HepG2 (cell line): ENCODE results near the gene GRB7. TPM values are rescaled to one million over a fixed set of nuclear protein-coding genes. Genes with fewer than 3 reads are reported as not detected.

Experiments used
- ATAC-seq: fragments of 200-7000 bp; cut with Tn5 transposase; 3 replicates; pipeline ENCODE4 v1.9.1; 2020; ENCODE audit warnings: mild to moderate bottlenecking, moderate library complexity
- BruUV-seq: library from RNA; stranded (reverse); fragments of 400-500 nt; replicated peaks from 2 replicates; lab custom pipeline; 2021; lab: Mats Ljungman, UMichigan
- CTCF ChIA-PET: fragments of 300-600 bp; formaldehyde crosslinking; extraction: SDS; loops from one replicate; lab custom pipeline; 2021; ENCODE audit warnings: low total read pairs, inconsistent platforms, low intra/inter-chr PET ratio; lab: Yijun Ruan, JAX
- POLR2A ChIA-PET: fragments of 350-600 bp; sonication (Branson Sonifier 250); formaldehyde crosslinking; loops from one replicate; lab custom pipeline; 2020; ENCODE audit warnings: antibody characterized with exemption, inconsistent platforms; lab: Yijun Ruan, JAX
- DNase-seq: peaks from one replicate; pipeline ENCODE4 v3.0.0-alpha.2; 2015; ENCODE audit warnings: low spot score
- FAIRE-seq: peaks from 3 replicates; lab custom pipeline; 2011; peaks lifted over from hg19 to GRCh38; lab: Jason Lieb, UNC
- H2AFZ ChIP-seq: one replicate; pipeline ENCODE4 v1.6.1; 2011; ENCODE audit warnings: low read length, inconsistent platforms
- H3K27ac ChIP-seq: fragments of 300-600 bp; 3 replicates; pipeline ENCODE4 v1.8.0; 2011; ENCODE audit warnings: mixed run types, mild to moderate bottlenecking, mixed read lengths, low read length, inconsistent platforms; ENCODE audit not compliant: insufficient read depth; ENCODE audit errors: extremely low read length
- H3K27me3 ChIP-seq, 2 experiments: fragments of 200-600 bp in 1 of 2; 2 replicates in 1 of 2; 3 replicates in 1 of 2; pipeline versions ENCODE4 v1.6.0 to v1.8.0; 2011; ENCODE audit warnings: low read length in 2 of 2, mild to moderate bottlenecking in 2 of 2, moderate library complexity in 2 of 2, inconsistent platforms in 1 of 2; ENCODE audit not compliant: insufficient read depth in 2 of 2, control insufficient read depth in 1 of 2
- H3K36me3 ChIP-seq, 2 experiments: fragments of 200-600 bp in 1 of 2; replicated peaks in 1 of 2; 2 replicates in 1 of 2; 3 replicates in 1 of 2; pipeline versions ENCODE4 v1.5.1 to v1.8.0; 2011; ENCODE audit warnings: low read length in 2 of 2, inconsistent platforms in 1 of 2; ENCODE audit not compliant: insufficient read depth in 2 of 2, control insufficient read depth in 1 of 2
- H3K4me1 ChIP-seq: 2 replicates; pipeline ENCODE4 v1.5.1; 2012; ENCODE audit warnings: low read length, inconsistent platforms; ENCODE audit not compliant: insufficient read depth
- H3K4me2 ChIP-seq: 2 replicates; pipeline ENCODE4 v1.6.0; 2011; ENCODE audit warnings: low read depth, low read length, inconsistent platforms
- H3K4me3 ChIP-seq, 3 experiments: fragments of 200-600 bp in 1 of 3; sonication (generic), shearing (Covaris generic) in 1 of 3; replicated peaks in 1 of 3; 2 replicates each; pipeline ENCODE4 v1.5.1; 2011 to 2016; ENCODE audit warnings: low read length in 3 of 3, inconsistent platforms in 2 of 3, low read depth in 2 of 3, mild to moderate bottlenecking in 2 of 3, control low read depth in 1 of 3, mixed read lengths in 1 of 3; ENCODE audit not compliant: insufficient read depth in 1 of 3
- H3K79me2 ChIP-seq: one replicate; pipeline ENCODE4 v1.6.1; 2011; ENCODE audit warnings: low read length, inconsistent platforms; ENCODE audit not compliant: insufficient read depth
- H3K9ac ChIP-seq: 2 replicates; pipeline ENCODE4 v1.6.0; 2011; ENCODE audit warnings: mild to moderate bottlenecking, low read depth, low read length, inconsistent platforms; ENCODE audit not compliant: insufficient read depth
- H3K9me3 ChIP-seq: 2 replicates; pipeline ENCODE4 v1.5.1; 2012; ENCODE audit warnings: mild to moderate bottlenecking, low read length
- H4K20me1 ChIP-seq: 2 replicates; pipeline ENCODE4 v1.6.0; 2011; ENCODE audit warnings: inconsistent platforms, mild to moderate bottlenecking, low read length, moderate library complexity; ENCODE audit not compliant: insufficient read depth
- NFYB ChIP-seq: sonication (generic); formaldehyde crosslinking; IDR thresholded peaks from 2 replicates; pipeline ENCODE4 v1.4.0; 2020; ENCODE audit warnings: missing genetic modification reagents
- PAWR ChIP-seq: sonication (generic); formaldehyde crosslinking; IDR thresholded peaks from 2 replicates; pipeline ENCODE4 v1.4.0; 2020; ENCODE audit warnings: missing genetic modification reagents, mild to moderate bottlenecking, borderline replicate concordance
- PHF5A ChIP-seq: IDR thresholded peaks from one replicate; pipeline ENCODE4 v1.6.1; 2018; ENCODE audit warnings: low read depth, missing genetic modification reagents; ENCODE audit not compliant: unreplicated experiment
- SP5 ChIP-seq: IDR thresholded peaks from 2 replicates; pipeline ENCODE4 v1.6.1; 2016; ENCODE audit warnings: low read depth, borderline replicate concordance
- TSC22D2 ChIP-seq: sonication (generic); formaldehyde crosslinking; IDR thresholded peaks from 2 replicates; pipeline ENCODE4 v1.5.1; 2020; ENCODE audit warnings: missing genetic modification reagents, mild to moderate bottlenecking, borderline replicate concordance
- ZNF138 ChIP-seq: sonication (generic); formaldehyde crosslinking; IDR thresholded peaks from 2 replicates; pipeline ENCODE4 v1.5.0; 2020; ENCODE audit warnings: mild to moderate bottlenecking, low read depth, missing genetic modification reagents
- ZNF460 ChIP-seq: sonication (generic); formaldehyde crosslinking; IDR thresholded peaks from 2 replicates; pipeline ENCODE4 v1.5.1; 2020; ENCODE audit warnings: missing genetic modification reagents, mild to moderate bottlenecking, borderline replicate concordance
- WGBS: methylation state at CpG from one replicate; pipeline ENCODE4 v1.1.6; 2017; ENCODE audit warnings: low lambda C conversion rate; 5-methylcytosine and 5-hydroxymethylcytosine counted together
- in situ Hi-C: cut with HindIII; loops from 2 replicates; pipeline ENCODE4 v1.10.0; 2017; ENCODE audit warnings: low pct_unique_long_range_greater_than_20kb; ENCODE audit not compliant: extremely low pct_ligation_motif_present
- intact Hi-C: fragments of 100-400 bp; cut with micrococcal nuclease; formaldehyde crosslinking; loops from one replicate; pipeline ENCODE4 v1.10.0; 2022; ENCODE audit not compliant: unreplicated experiment
- polyA plus RNA-seq, 8 experiments: library from polyadenylated mRNA; depleted of rRNA in 3 of 8; stranded (reverse) in 7 of 8; unstranded in 1 of 8; fragments of >200 nt; fragmentation: Illumina TruSeq in 4 of 8; extraction: Trizol in 4 of 8; gene quantifications; 2 replicates each; pipeline versions ENCODE4 v1.2.1 to v1.2.3, GENCODE V29; 2011 to 2016; ENCODE audit warnings: low read depth in 4 of 8, missing spikeins in 1 of 8, mixed read lengths in 1 of 8; ENCODE audit not compliant: insufficient read depth in 1 of 8
- total RNA-seq, 5 experiments: library from RNA; depleted of rRNA; stranded (reverse); fragments of >200 nt; fragmentation: Illumina TruSeq; extraction: Trizol; gene quantifications; 2 replicates each; pipeline ENCODE4 v1.2.3, GENCODE V29; 2016; ENCODE audit warnings: low read depth in 1 of 5
- TF ChIP-seq, protein P1 (sequence below): sonication (generic); formaldehyde crosslinking; IDR thresholded peaks from 2 replicates; pipeline ENCODE4 v1.5.0; 2020; ENCODE audit warnings: mild to moderate bottlenecking, missing genetic modification reagents, borderline replicate concordance
- TF ChIP-seq, protein P2 (sequence below): sonication (generic); formaldehyde crosslinking; IDR thresholded peaks from 2 replicates; pipeline ENCODE4 v1.5.0; 2020; ENCODE audit warnings: missing genetic modification reagents, mild to moderate bottlenecking, borderline replicate concordance
- TF ChIP-seq, protein P3 (sequence below): sonication (generic); formaldehyde crosslinking; IDR thresholded peaks from 2 replicates; pipeline ENCODE4 v1.5.1; 2020; ENCODE audit warnings: missing genetic modification reagents, mild to moderate bottlenecking, borderline replicate concordance

The GRB7 gene
- total and polyA plus RNA-seq, 2 of the 13 experiments (the other 11 are each of a cell fraction or from before 2014, with no cell fraction given) = 60.2 to 77.7 TPM

- peaks cover 36% of the 10 kb centered on the region for H3K79me2 ChIP-seq
- FAIRE-seq (peak; percentile 43), ATAC-seq (peak; percentile 65), DNase-seq (peak; percentile 63)
- intact Hi-C loops (loop anchor here (10.0 kb wide), 1 partner anchor 272 kb away; the partner anchor contains the start of gene CDK12), in situ Hi-C loops (no loop called here)
- no peaks in the 10 kb centered on the region for H3K9me3 ChIP-seq
- peak overlapping the region; percentile 89 to 96 (median 95) for H3K4me3 ChIP-seq
- peak overlapping the region; percentile 95 for H3K9ac ChIP-seq
- H3K27ac ChIP-seq = peak overlapping the region; percentile 97
- H3K36me3 ChIP-seq = peaks cover 4 to 6% of the 10 kb centered on the region in 2 experiments; a peak in 4 of 5 replicates
- peak overlapping the region; percentile 82 for H3K4me2 ChIP-seq
- no peaks in the 10 kb centered on the region; a peak in 1 of 5 replicates for H3K27me3 ChIP-seq
- no TSS peak for BruUV-seq
- POLR2A ChIA-PET = interaction anchor here (0.6 to 2.4 kb wide), 14 partner anchors 9 to 243 kb away, joined by 3 to 44 read pairs (median 7); partner anchors contain the start of genes ERBB2, PGAP3 and PSMD3
- H4K20me1 ChIP-seq = peaks cover 7% of the 10 kb centered on the region; the same call in 1 of the 2 replicates
- 11% methylated on average over 6 of the region's 13 CpGs for WGBS
- H2AFZ ChIP-seq = no peak overlapping the region
- CTCF ChIA-PET = no interaction called here
- H3K4me1 ChIP-seq = peaks cover 43% of the 10 kb centered on the region
- TF ChIP-seq PAWR (CRISPR knock-in tag) = no peak
- no peak for TF ChIP-seq ZNF138 (CRISPR knock-in tag)
- TF ChIP-seq, protein P1, sequence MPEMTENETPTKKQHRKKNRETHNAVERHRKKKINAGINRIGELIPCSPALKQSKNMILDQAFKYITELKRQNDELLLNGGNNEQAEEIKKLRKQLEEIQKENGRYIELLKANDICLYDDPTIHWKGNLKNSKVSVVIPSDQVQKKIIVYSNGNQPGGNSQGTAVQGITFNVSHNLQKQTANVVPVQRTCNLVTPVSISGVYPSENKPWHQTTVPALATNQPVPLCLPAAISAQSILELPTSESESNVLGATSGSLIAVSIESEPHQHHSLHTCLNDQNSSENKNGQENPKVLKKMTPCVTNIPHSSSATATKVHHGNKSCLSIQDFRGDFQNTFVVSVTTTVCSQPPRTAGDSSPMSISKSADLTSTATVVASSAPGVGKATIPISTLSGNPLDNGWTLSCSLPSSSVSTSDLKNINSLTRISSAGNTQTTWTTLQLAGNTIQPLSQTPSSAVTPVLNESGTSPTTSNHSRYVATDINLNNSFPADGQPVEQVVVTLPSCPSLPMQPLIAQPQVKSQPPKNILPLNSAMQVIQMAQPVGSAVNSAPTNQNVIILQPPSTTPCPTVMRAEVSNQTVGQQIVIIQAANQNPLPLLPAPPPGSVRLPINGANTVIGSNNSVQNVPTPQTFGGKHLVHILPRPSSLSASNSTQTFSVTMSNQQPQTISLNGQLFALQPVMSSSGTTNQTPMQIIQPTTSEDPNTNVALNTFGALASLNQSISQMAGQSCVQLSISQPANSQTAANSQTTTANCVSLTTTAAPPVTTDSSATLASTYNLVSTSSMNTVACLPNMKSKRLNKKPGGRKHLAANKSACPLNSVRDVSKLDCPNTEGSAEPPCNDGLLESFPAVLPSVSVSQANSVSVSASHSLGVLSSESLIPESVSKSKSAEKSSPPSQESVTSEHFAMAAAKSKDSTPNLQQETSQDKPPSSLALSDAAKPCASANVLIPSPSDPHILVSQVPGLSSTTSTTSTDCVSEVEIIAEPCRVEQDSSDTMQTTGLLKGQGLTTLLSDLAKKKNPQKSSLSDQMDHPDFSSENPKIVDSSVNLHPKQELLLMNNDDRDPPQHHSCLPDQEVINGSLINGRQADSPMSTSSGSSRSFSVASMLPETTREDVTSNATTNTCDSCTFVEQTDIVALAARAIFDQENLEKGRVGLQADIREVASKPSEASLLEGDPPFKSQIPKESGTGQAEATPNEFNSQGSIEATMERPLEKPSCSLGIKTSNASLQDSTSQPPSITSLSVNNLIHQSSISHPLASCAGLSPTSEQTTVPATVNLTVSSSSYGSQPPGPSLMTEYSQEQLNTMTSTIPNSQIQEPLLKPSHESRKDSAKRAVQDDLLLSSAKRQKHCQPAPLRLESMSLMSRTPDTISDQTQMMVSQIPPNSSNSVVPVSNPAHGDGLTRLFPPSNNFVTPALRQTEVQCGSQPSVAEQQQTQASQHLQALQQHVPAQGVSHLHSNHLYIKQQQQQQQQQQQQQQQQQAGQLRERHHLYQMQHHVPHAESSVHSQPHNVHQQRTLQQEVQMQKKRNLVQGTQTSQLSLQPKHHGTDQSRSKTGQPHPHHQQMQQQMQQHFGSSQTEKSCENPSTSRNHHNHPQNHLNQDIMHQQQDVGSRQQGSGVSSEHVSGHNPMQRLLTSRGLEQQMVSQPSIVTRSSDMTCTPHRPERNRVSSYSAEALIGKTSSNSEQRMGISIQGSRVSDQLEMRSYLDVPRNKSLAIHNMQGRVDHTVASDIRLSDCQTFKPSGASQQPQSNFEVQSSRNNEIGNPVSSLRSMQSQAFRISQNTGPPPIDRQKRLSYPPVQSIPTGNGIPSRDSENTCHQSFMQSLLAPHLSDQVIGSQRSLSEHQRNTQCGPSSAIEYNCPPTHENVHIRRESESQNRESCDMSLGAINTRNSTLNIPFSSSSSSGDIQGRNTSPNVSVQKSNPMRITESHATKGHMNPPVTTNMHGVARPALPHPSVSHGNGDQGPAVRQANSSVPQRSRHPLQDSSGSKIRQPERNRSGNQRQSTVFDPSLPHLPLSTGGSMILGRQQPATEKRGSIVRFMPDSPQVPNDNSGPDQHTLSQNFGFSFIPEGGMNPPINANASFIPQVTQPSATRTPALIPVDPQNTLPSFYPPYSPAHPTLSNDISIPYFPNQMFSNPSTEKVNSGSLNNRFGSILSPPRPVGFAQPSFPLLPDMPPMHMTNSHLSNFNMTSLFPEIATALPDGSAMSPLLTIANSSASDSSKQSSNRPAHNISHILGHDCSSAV (CRISPR knock-in tag) = no peak
- no peak for TF ChIP-seq ZNF460
- peak; percentile 67 for TF ChIP-seq NFYB (CRISPR knock-in tag)
- TF ChIP-seq TSC22D2 (CRISPR knock-in tag) = 0 out of 2 replicates have a peak, but pooled peaks have one; percentile 30
- TF ChIP-seq, protein P2, sequence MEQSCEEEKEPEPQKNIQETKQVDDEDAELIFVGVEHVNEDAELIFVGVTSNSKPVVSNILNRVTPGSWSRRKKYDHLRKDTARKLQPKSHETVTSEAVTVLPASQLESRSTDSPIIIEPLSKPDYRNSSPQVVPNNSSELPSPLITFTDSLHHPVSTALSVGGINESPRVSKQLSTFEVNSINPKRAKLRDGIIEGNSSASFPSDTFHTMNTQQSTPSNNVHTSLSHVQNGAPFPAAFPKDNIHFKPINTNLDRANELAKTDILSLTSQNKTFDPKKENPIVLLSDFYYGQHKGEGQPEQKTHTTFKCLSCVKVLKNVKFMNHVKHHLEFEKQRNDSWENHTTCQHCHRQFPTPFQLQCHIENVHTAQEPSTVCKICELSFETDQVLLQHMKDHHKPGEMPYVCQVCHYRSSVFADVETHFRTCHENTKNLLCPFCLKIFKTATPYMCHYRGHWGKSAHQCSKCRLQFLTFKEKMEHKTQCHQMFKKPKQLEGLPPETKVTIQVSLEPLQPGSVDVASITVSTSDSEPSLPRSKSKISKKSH (CRISPR knock-in tag) = no peak; the same call in 1 of the 2 replicates
- no peak for TF ChIP-seq PHF5A
- TF ChIP-seq SP5 (CRISPR knock-in tag) = peak; percentile 64; the same call in 1 of the 2 replicates
- TF ChIP-seq, protein P3, sequence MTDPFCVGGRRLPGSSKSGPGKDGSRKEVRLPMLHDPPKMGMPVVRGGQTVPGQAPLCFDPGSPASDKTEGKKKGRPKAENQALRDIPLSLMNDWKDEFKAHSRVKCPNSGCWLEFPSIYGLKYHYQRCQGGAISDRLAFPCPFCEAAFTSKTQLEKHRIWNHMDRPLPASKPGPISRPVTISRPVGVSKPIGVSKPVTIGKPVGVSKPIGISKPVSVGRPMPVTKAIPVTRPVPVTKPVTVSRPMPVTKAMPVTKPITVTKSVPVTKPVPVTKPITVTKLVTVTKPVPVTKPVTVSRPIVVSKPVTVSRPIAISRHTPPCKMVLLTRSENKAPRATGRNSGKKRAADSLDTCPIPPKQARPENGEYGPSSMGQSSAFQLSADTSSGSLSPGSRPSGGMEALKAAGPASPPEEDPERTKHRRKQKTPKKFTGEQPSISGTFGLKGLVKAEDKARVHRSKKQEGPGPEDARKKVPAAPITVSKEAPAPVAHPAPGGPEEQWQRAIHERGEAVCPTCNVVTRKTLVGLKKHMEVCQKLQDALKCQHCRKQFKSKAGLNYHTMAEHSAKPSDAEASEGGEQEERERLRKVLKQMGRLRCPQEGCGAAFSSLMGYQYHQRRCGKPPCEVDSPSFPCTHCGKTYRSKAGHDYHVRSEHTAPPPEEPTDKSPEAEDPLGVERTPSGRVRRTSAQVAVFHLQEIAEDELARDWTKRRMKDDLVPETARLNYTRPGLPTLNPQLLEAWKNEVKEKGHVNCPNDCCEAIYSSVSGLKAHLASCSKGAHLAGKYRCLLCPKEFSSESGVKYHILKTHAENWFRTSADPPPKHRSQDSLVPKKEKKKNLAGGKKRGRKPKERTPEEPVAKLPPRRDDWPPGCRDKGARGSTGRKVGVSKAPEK (CRISPR knock-in tag) = no peak
Observed at GRCh38 chr17:39737206-39737759, 455 bp upstream of the GRB7 start.
